ENCODE measurements around the gene HSD11B1.
A peak's percentile ranks its signal among the peaks of the same experiment; 100 is the strongest.

Gene HSD11B1

DNA sequence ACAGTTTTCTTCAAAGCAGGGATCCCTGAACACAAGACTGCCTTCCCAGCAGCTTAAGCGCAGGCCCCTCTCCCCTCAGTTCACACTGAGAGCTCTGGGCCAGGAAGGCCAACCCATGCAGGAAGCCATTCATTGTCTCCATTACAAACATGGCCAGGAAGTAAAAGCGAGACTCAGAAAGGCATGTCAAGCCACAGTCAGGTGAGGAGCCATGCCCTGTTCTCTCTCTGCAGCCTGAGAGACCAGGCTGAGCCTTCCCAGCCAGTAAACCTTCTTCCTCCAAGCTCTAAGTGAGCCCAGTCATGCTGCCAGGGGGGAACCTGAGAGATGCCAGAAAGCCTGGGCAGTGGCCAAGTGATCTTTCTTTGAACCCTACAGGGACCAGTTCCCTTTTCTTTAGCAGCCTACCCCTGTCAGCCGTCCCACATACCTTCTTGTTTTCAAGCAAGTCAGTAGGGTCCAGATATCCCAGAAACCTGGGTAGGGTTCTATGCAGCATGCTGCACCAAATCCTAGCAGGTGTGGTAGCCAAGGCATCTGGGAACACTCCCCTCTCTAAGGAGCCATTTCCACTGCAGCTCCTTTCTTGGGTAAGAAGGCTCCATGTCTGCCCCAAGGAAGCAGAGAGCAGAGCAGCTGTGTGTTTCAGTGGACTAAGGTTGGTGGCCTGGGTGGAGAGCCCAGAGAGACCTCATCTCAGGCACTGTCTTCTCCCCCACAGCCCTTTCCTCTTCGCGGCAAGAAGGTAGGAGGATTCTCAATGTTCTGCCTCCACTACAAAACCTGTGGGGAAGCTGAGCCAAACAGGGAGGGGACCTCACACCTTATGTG is 52.2 kb downstream of the HSD11B1 start:
- no peak for DNase-seq (ENCODE audit: low spot score)

DNA sequence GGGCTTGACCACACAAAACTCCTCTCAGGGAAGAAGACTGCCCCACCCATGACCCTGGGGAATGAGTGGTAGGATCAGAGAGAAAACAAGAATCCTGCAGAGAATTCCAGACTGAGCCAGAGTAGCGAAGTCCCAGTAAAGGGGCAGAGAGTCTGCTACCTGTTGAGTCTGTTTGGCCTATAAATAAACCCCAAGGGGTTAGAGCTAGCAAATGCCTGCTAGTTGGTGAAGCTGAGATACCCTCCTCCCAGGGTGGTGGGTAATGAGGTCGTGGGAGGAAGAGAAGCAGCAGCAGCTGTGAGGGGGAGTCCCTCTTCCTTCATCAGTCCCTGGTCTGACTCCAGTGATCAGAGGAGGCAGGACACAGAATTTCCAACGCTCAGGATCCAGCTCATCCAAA is 53.8 kb downstream of the HSD11B1 start:
- DNase-seq (ENCODE audit: low spot score): no peak

DNA sequence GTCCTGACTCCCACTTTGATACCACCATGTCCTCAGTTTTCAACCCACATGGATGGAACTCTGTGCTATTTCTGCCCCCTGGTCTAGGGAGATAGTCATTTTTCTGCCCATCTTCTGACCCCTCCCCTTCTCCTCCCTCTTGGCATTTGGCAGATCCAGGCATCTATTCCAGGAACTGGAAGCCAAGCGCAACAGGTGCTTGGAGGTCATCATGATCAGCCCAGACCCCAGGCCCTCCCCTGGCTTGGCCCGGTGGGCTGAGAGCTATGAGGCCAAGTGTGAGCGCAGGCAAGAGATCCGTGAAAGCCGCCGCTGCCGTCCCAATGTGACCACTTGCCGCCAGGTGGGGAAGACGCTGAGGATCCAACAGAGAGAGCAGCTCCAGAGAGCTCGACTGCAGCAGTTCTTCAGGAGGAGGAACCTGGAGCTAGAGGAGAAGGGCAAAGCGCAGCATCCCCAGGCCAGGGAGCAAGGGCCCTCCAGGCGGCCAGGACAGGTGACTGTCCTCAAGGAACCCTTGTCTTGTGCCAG is 55.2 kb downstream of the HSD11B1 start:
- DNase-seq (ENCODE audit: low spot score): no peak

DNA sequence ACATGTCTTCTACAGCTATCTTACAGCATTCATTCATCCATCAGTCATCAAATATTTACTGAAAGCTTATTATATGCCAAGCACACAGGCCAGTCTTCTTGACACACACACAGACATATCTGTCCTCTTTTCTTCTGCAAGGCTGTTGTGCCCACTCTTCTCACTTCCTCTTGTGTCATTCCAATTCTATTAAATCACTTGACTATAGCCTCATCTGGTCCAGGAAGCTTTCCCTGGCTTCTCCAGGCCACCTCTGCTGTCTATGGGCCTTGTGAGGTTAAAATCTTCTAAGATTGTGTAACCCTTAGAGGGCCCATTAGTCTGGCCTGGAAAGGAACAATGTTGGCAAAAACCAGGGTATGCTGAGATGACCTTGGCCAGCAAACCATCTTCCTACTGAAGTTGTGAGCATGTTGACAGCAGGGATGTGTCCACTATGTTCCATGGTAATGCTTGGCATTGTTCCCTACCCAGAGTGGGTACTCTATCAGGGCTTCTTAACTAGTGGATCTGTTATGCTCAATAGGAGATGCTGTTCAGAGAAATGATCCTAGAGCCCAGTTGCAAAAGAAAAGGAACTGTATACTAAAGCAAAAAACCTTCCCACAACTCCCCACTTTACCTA is 56.5 kb downstream of the HSD11B1 start:
- no peak for DNase-seq (ENCODE audit: low spot score)

DNA sequence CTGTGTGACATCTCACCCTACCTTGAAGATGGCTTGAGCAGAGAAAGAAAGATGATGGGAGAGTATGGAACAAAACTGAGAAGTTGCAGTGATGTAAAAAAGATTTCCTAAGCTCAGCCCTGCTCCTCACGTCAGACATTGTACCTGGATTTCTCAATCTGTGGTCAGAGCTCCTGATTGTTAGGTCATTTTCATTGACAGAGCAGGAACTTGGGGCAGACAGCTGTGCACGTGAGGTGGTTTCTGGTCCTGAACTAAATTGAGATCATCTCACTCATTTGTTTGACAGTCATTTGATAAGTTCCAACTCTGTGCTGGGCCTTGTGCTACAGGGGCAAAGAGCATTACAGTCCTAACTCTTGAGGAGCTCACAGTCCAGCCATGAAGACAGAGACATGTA is 61.4 kb downstream of the HSD11B1 start:
- no peak for DNase-seq (ENCODE audit: low spot score)

DNA sequence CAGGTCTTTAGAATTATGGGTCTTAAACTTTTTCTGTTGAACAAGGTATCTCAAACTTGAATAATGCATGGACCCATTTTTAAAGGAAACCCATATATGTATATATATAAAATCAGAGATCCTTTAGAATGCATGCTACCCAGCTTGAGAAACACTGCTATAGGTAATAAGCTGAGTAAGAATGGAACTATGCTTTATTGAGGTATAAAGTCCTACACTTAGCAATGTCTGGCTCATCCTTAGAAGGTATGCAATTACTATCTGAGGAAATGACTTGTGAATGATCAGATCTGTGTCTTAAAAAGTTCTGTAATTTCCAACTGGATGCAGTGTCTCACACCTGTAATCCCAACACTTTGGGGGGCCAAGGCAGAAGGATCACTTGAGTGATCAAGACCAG is 62.5 kb downstream of the HSD11B1 start:
- no peak for DNase-seq (ENCODE audit: low spot score)

DNA sequence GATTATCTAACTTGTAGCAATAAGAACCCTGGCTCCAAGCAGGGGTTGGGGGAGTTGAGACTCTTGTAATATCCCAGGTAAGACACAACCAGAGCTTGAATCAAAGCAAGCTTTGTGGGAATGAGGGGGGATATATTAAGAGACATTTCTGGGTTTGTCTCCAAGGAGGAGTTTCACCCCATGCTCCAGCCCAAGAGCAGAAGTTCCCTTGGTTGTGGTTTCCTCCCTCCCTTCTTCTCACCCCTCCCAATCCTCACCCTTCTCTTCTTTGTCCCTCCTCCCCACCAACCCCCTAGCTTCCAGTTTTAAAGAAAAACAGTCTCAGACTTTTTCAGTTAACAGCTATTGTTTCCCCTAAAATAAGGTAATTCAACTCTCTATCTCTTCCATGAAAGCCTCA is 63.1 kb downstream of the HSD11B1 start:
- no peak for DNase-seq (ENCODE audit: low spot score)

DNA sequence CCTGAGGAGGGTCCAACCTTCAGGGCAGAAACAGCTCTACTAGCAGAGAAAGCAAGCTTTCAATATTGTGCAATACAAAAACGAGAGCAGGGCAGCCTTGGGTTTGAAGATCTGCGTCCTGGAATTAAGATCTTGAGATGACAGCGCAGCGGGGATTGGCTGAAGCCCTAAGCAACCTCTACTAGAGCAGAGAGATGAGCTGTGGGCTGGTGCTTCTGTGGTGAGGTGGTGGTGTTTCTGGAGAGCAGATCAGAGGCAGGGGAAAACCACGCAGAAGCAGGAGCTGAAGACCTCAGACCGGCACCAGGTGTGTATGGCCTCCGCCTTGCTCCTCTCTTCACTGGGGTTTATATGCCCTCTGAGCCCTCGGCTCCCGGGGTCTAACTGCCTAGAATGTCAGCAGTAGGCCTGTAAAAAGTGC is 63.7 kb downstream of the HSD11B1 start:
- no peak for DNase-seq (ENCODE audit: low spot score)

DNA sequence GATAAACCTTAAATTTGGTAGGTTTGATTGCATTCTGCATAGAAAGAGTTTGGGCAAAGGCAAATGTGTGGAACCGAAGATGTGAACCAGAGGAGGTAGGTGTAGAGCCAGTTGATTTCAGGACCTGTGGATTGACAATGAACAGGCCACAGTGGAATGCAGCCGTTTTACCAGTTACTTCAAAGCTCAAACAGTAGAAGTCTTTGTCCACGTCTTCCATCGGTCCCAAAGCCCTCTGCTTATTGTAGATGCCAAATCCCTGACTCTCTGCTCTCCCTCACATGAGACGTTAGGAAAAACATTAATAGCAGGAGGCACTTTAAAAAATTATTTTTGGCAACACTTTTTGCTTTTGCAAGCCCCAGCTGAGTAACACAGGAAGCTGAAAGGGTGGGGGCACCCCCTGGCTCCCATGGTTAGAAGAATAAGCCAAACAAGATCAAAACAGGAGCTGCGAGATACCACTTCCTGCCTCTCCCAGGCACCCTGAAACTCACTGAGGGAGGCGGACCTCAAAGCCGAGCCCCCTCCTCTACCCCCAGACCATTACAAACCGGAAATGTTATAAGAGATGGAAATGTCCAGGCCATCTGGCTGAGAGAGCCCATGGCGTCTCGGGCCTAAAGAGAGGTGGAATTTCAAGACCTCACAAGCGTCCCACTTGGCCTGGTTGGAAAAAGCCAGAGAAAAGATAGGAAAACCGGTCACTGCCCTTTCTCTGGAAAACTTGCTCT is 64.7 kb downstream of the HSD11B1 start:
- DNase-seq (ENCODE audit: low spot score): peak; percentile 44

DNA sequence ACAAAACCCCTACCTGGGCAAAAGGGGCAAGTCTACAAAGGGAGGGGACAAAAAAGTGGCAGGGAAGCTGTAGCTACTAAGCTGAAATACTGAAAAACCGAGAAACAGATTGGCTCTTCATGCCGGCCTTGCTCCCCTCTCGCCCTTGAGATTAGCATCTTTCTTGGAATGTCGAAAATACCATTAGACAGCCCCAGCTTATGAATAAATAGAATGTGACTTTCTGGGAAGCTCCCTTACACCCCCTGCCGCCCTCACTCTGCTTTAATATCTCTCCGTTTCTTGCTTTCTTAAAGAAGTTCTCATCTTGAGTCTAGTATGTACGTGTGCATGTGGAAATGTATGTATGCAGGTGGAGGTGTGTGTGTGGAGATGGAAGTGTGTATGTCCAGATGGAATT is 65.3 kb downstream of the HSD11B1 start:
- DNase-seq (ENCODE audit: low spot score): no peak

DNA sequence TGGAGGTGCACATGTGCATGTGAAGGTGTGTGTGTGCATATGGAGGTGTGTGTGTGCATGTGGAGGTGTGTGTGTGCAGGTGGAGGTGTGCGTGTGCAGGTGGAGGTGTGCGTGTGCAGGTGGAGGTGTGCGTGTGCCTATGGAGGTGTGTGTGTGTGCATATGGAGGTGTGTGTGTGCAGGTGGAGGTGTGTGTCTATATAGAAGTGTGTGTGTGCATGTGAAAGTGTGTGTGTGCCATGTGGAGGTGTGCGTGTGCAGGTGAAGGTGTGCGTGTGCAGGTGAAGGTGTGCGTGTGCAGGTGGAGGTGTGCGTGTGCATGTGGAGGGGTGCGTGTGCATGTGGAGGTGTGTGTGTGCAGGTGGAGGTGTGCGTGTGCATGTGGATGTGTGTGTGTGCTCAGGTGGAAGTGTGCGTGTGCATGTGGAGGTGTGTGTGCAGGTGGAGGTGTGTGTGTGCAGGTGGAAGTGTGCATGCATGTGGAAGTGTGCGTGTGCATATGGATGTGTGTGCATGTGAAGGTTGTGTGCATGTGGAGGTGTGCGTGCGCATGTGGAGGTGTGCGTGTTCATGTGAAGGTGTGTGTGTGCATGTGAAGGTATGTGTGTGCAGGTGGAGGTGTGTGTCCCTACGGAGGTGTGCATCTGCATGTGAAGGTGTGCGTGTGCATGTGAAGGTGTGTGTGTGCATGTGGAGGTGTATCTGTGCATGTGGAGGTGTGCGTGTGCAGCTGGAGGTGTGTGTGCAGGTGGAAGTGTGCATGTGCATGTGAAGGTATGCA is 66.2 kb downstream of the HSD11B1 start:
- DNase-seq (ENCODE audit: low spot score): no peak

DNA sequence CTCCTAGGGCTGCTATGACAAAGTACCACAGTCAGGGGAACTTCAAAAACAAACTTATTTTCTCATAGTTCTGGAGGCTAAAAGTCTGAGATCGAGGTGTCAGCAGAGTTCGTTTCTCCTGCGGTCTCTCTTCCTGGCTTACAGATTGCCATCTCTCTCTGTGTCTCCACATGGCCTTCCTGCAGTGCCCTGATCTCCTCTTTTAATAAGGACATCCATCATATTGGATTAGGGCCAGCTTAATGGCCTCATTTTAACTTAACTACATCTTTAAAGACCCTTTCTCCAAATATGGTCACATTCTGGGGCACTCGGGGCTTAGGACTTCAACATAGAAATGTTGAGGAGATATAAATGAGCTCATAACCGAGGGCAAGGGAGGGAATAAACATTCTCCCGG is 67.5 kb downstream of the HSD11B1 start:
- no peak for DNase-seq (ENCODE audit: low spot score)

DNA sequence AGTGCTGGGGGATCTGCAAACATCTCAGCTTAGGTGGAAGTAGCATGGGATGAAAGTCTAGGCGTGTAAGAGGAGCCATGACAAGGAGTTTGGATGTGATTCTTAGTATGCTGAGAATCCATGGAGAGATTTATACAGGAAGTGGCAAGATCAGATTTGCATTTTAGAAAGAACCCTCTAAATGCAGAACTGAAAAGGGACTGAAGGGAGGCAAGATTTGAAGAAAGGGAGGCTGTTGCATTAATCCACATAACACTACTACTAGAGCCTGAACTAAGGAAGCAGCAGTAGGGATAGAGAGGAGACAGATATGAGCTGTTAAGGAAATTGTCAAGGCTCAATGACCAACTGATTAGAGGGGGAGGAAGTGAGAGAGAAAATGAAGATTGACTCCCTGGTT is 69.9 kb downstream of the HSD11B1 start:
- no peak for DNase-seq (ENCODE audit: low spot score)

DNA sequence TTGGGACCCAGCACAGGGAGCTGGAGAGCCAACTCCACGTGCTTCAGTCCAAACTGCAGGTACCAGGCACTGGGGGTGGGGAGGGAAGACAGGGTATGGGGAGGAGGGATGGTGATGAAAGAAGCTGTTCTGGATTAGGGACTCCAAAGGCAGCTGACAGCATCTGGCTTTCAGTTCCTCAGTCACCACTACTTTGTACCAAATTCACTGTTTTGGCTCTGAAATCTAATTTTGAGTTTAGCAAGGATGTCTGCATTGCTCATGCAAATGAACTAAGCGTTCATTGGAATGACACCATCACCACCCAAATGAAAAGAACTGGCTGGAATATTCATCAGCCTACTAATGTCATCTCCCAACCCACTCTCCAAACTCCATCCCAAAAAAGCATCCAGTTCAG is 71.0 kb downstream of the HSD11B1 start:
- no peak for DNase-seq (ENCODE audit: low spot score)

DNA sequence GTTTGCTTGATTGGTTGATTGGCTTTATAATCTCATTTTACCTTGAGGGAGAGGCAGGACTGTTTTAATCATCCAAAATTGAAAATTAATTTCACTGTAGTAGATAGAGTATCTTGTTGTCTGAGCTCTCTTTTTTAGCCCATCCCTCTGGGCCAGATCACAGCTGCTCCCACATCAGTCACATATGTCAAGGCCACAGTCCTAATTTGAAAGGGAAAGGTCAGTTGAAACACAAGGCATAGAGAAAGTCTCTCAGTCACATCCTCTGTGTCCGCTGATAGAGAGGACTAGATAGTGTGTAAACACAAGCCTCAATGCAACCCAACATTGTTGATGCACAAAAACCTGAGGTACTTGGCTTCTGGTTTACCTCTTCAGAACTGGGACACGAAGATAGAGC is 72.9 kb downstream of the HSD11B1 start:
- DNase-seq (ENCODE audit: low spot score): no peak

DNA sequence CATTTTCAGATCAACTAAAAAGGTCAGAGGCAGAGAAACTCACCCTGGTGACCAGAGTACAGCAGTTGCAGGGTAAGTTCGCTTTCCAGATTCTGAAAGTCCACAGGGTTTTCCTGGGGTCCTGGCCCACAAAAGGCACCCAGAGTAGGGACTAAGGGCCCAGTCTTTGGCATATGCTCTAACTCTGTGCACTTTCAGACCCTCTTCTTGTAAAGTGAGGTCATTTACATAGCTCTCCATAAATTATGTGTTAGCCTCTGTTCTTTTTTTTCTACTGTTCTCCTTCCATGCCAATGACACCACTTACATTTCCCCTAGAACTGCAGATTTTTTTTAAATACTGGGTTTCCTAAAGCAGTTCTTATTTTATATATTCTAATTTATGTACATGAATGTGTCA is 73.5 kb downstream of the HSD11B1 start:
- no peak for DNase-seq (ENCODE audit: low spot score)

DNA sequence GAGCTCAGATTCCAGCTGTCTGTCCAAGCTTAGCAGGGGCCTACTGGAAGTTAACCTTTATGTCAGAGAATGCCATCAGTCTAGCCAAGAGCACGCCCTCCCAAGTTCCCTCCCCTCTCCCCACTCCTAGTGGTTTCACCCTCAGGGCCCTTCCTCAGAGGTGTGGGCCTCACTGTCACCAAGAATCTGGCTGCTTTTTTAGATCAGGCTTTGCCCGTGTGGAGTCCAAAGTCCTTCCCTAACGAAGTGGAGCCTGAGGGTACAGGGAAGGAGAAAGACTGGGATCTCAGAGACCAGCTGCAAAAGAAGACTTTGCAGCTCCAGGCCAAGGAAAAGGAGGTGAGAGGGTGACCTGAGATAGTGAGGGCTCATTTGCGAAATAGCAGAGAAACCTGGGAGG is 75.6 kb downstream of the HSD11B1 start:
- DNase-seq (ENCODE audit: low spot score): no peak

DNA sequence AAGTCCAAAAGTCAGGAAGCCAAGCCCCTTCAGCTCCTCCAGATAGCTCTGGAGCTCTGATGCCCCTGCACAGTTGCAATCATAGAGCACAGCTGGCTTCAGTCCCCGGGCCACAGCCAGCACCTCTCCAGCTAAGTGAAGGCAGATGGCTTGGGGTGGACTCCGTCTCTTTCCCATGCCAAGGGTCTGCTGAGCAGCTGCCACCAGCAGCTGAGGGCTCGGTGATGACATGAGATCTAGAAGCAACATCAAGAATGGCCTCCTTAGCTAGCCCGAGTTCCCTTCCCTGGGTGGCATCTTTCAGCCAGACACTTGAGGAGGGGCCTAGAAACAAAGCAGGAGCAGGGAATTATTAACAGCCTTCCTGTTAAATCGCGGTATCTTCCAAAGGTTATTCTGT is 78.7 kb downstream of the HSD11B1 start:
- DNase-seq (ENCODE audit: low spot score): no peak
